Measurements from ENCODE around the gene SH2D1B.

- TF ChIP-seq, protein P1, sequence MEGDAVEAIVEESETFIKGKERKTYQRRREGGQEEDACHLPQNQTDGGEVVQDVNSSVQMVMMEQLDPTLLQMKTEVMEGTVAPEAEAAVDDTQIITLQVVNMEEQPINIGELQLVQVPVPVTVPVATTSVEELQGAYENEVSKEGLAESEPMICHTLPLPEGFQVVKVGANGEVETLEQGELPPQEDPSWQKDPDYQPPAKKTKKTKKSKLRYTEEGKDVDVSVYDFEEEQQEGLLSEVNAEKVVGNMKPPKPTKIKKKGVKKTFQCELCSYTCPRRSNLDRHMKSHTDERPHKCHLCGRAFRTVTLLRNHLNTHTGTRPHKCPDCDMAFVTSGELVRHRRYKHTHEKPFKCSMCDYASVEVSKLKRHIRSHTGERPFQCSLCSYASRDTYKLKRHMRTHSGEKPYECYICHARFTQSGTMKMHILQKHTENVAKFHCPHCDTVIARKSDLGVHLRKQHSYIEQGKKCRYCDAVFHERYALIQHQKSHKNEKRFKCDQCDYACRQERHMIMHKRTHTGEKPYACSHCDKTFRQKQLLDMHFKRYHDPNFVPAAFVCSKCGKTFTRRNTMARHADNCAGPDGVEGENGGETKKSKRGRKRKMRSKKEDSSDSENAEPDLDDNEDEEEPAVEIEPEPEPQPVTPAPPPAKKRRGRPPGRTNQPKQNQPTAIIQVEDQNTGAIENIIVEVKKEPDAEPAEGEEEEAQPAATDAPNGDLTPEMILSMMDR (IDR thresholded peaks at IDR 0.05) = no peak
- TF ChIP-seq POLR2AphosphoS5 (IDR thresholded peaks at IDR 0.05) (no peak), EP300 (IDR thresholded peaks at IDR 0.05) (no peak), POLR2A (IDR thresholded peaks at IDR 0.05) (no peak)
Observed at GRCh38 chr1:162366149-162366548, 45.8 kb downstream of the SH2D1B start.
